Endodermal cell (in vitro differentiated cells): Measurements from ENCODE around the gene P2RX7. TPM values are rescaled to one million over a fixed set of nuclear protein-coding genes. Genes with fewer than 3 reads are reported as not detected.

Experiments
- DNase-seq: peaks from one replicate; pipeline ENCODE4 v3.0.0-alpha.2; 2017
- H3K27ac ChIP-seq: 2 replicates; pipeline ENCODE4 v1.5.1; 2013; ENCODE audit warnings: mild to moderate bottlenecking, low read depth, low read length, moderate library complexity
- H3K27me3 ChIP-seq: 2 replicates; pipeline ENCODE4 v1.6.1; 2013; ENCODE audit warnings: mild to moderate bottlenecking, low read length, moderate library complexity; ENCODE audit not compliant: insufficient read depth, control insufficient read depth, poor library complexity, severe bottlenecking
- H3K36me3 ChIP-seq: 2 replicates; pipeline ENCODE4 v1.7.0; 2013; ENCODE audit warnings: mild to moderate bottlenecking, low read length, moderate library complexity; ENCODE audit not compliant: control insufficient read depth, insufficient read depth
- H3K4me1 ChIP-seq: one replicate; pipeline ENCODE4 v1.7.0; 2013; ENCODE audit warnings: low read length; ENCODE audit not compliant: control insufficient read depth, insufficient read depth
- H3K4me3 ChIP-seq: 2 replicates; pipeline ENCODE4 v1.5.1; 2013; ENCODE audit warnings: mild to moderate bottlenecking, low read length, moderate library complexity
- H3K9ac ChIP-seq: 2 replicates; pipeline ENCODE4 v1.6.1; 2013; ENCODE audit warnings: mild to moderate bottlenecking, low read length, moderate library complexity; ENCODE audit not compliant: poor library complexity, severe bottlenecking; ENCODE audit errors: extremely low read depth
- H3K9me3 ChIP-seq: 2 replicates; pipeline ENCODE4 v1.6.1; 2013; ENCODE audit warnings: mild to moderate bottlenecking, low read length, moderate library complexity; ENCODE audit not compliant: control insufficient read depth
- H3K27ac Mint-ChIP-seq: 2 replicates; pipeline ENCODE4 v1.8.0; 2020; ENCODE audit warnings: mixed read lengths
- H3K27me3 Mint-ChIP-seq: 2 replicates; pipeline ENCODE4 v1.8.0; 2021; ENCODE audit warnings: mild to moderate bottlenecking, mixed read lengths; ENCODE audit not compliant: insufficient read depth
- H3K36me3 Mint-ChIP-seq: 2 replicates; pipeline ENCODE4 v1.8.0; 2020; ENCODE audit warnings: low read depth, mixed read lengths
- H3K4me1 Mint-ChIP-seq: 2 replicates; pipeline ENCODE4 v1.8.0; 2020; ENCODE audit warnings: mixed read lengths
- H3K4me3 Mint-ChIP-seq: 2 replicates; pipeline ENCODE4 v1.8.0; 2020; ENCODE audit warnings: mild to moderate bottlenecking, moderate library complexity, mixed read lengths
- H3K9me3 Mint-ChIP-seq: 2 replicates; pipeline ENCODE4 v1.8.0; 2020; ENCODE audit warnings: mild to moderate bottlenecking, mixed read lengths
- CTCF ChIP-seq: fragments of 200-600 bp; sonication (generic); conservative IDR thresholded peaks from 2 replicates; pipeline ENCODE4 v1.5.0; 2021; ENCODE audit warnings: antibody characterized with exemption, mild to moderate bottlenecking
- WGBS, 2 experiments: methylation state at CpG; one replicate each; pipeline versions ENCODE4 v1.1.5 to v1.1.7; 2013; ENCODE audit warnings: missing lambda C conversion rate in 2 of 2, mixed read lengths in 1 of 2; ENCODE audit not compliant: insufficient coverage in 1 of 2, insufficient read length in 1 of 2; 5-methylcytosine and 5-hydroxymethylcytosine counted together
- total RNA-seq, 2 donors: library from RNA; stranded (reverse); fragmentation: NEBNext Ultra II Directional in 1 of 2; extraction: Animal tissue kit (Norgen Biotek cat#: 25700) in 1 of 2; gene quantifications; 2 replicates in 1 of 2; 3 replicates in 1 of 2; pipeline ENCODE4 v1.2.1, GENCODE V29; 2021

Gene P2RX7
- total RNA-seq, 2 donors from 2014 or later = 0.18 TPM; not detected in 1

DNA sequence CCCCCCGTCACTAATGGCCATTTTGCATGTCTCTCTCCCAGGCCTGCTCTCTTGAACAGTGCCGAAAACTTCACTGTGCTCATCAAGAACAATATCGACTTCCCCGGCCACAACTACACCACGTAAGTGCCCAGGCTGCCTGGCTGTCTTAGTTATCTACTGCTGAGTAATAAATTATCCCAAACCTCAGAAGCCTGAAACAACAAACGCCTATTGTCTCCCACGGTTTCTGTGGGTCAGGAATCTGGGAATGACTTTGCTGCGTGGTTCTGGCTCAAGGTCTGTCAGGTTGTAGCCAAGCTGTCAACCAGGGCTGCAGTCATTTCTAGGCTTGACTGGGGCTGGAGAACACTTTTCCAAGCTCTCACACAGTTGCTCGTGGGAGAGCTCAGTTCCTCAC, 32.6 kb downstream of the P2RX7 start:
- Histone ChIP-seq H3K9me3 (no peaks in the 10 kb centered on the region), H3K27me3 (peaks cover 92% of the 10 kb centered on the region), H3K9ac (no peak overlapping the region), H3K4me3 (no peak overlapping the region), H3K36me3 (no peaks in the 10 kb centered on the region), H3K27ac (no peak overlapping the region), H3K4me1 (no peaks in the 10 kb centered on the region)
- H3K36me3 Mint-ChIP-seq = no peaks in the 10 kb centered on the region
- no peaks in the 10 kb centered on the region for H3K4me1 Mint-ChIP-seq
- TF ChIP-seq CTCF = no peak
- H3K27ac Mint-ChIP-seq = no peak overlapping the region
- 91% methylated on average over 7 to 9 of the region's 9 CpGs for WGBS, 2 experiments
- peaks cover 53% of the 10 kb centered on the region for H3K27me3 Mint-ChIP-seq
- no peak for DNase-seq
- no peak overlapping the region for H3K4me3 Mint-ChIP-seq
- H3K9me3 Mint-ChIP-seq = no peaks in the 10 kb centered on the region

DNA sequence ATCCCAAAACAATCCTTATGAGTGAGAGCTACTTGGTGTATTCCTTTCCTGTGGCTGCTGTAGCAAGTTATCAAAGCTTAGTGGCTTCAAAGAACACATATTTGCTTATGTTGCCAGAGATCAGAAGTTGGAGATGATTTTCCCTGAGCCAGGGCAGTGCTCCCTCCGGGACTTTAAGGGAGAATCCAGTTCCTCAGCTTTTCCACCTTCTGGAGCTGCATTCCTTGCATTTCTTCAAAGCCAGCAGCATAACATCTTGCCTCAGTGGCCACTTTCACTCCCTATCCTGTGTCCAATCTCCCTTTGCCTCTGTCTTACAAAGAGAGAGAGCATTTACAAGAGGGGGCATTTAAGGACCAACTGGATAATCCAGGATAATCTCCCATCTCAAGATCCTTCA, 33.7 kb downstream of the P2RX7 start:
- H3K27ac ChIP-seq = no peak overlapping the region
- H3K27me3 Mint-ChIP-seq = peaks cover 60% of the 10 kb centered on the region
- no peak overlapping the region for H3K4me3 Mint-ChIP-seq

GRCh38 chr12:121167232-121167820, 34.6 kb downstream of the P2RX7 start:
- Mint-ChIP-seq H3K27me3 (peaks cover 67% of the 10 kb centered on the region), H3K36me3 (no peaks in the 10 kb centered on the region), H3K4me3 (no peak overlapping the region), H3K27ac (no peak overlapping the region), H3K4me1 (no peaks in the 10 kb centered on the region), H3K9me3 (no peaks in the 10 kb centered on the region)
- Histone ChIP-seq H3K36me3 (no peaks in the 10 kb centered on the region), H3K9me3 (no peaks in the 10 kb centered on the region), H3K27me3 (peaks cover 95% of the 10 kb centered on the region), H3K27ac (no peak overlapping the region), H3K4me1 (no peaks in the 10 kb centered on the region), H3K9ac (no peak overlapping the region), H3K4me3 (no peak overlapping the region)
- TF ChIP-seq CTCF = no peak
- WGBS, 2 experiments = 85 to 86% methylated on average over 14 of the region's 14 CpGs
- no peak for DNase-seq

More for the DNA sequence above, 33.7 kb downstream of the P2RX7 start:
- peaks cover 93% of the 10 kb centered on the region for H3K27me3 ChIP-seq
- H3K9me3 Mint-ChIP-seq = no peaks in the 10 kb centered on the region
- no peaks in the 10 kb centered on the region for H3K4me1 ChIP-seq
- H3K36me3 ChIP-seq = no peaks in the 10 kb centered on the region
- H3K4me3 ChIP-seq = no peak overlapping the region
- no peak overlapping the region for H3K9ac ChIP-seq
- no peak for TF ChIP-seq CTCF
- no peak for DNase-seq
- H3K4me1 Mint-ChIP-seq = no peaks in the 10 kb centered on the region
- 0% methylated on average over 1 of the region's 1 CpG for WGBS, 2 experiments
- no peak overlapping the region for H3K27ac Mint-ChIP-seq
- no peaks in the 10 kb centered on the region for H3K36me3 Mint-ChIP-seq
- no peaks in the 10 kb centered on the region for H3K9me3 ChIP-seq
